ENCODE results near the gene MISP.

MISP gene

DNA sequence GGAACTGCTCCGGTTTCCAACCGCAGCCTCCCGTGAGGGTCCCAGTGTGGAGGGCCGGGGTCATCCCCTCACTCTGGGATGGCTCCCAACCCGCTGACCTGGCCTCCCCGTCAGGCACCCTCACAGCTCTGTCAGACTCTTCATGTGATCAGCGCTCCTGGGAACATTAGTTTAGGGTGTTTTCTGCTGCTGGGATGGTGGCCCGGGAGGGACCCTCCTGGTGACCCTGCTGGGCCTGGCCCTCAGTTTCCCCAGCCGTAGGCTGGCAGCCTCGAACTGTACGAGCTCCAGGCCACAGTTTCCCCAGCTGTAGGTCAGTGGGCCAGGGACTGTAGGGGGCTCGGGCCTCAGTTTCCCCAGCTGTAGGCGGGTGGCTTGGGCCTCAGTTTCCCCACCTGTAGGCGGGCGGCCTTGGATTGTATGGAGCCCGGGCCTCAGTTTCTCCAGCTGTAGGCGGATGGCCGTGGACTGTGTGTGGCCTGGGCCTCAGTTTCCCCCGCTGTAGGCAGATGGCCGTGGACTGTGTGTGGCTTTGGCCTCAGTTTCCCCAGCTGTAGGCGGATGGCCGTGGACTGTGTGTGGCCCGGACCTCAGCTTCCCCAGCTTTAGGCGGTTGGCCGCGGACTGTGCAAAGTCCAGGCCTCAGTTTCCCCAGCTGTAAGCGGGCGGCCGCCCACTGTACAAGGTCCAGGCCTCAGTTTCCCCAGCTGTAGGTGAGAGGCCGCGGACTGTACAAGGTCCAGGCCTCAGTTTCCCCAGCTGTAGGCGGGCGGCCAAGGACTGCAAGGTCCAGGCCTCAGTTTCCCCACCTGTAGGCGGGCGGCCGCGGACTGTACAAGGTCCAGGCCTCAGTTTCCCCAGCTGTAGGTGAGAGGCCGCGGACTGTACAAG lies 45.0 kb downstream of the MISP start:
- Histone ChIP-seq H2BK5ac (ENCODE audit: low read depth, low read length, poor library complexity) (no peak overlapping the region), H3K4me2 (ENCODE audit: low read length) (peak overlapping the region; percentile 87), H3K9me3 (ENCODE audit: insufficient read depth, low read depth, low read length) (no peaks in the 10 kb centered on the region), H3K18ac (ENCODE audit: low read length) (peak overlapping the region; percentile 55), H2BK12ac (ENCODE audit: low read length) (peak overlapping the region; percentile 68), H2AFZ (ENCODE audit: insufficient read depth, low read length, poor library complexity) (peak overlapping the region; percentile 77), H3K14ac (ENCODE audit: low read length) (peak overlapping the region; percentile 86), H3K9ac (ENCODE audit: low read length) (no peak overlapping the region), H2AK5ac (ENCODE audit: low read length) (peak overlapping the region; percentile 46), H3K79me2 (ENCODE audit: control insufficient read depth, insufficient read depth, low read length, poor library complexity) (peaks cover 29% of the 10 kb centered on the region), H3K36me3 (ENCODE audit: control insufficient read depth in 1 of 2, insufficient read depth in 2 of 2, low read length in 2 of 2) (peaks cover 20 to 23% of the 10 kb centered on the region in 2 experiments), H4K8ac (ENCODE audit: low read depth, low read length) (peak overlapping the region; percentile 94), H2BK120ac (ENCODE audit: insufficient read depth, low read length, poor library complexity) (peak overlapping the region; percentile 81), H3K4me3 (ENCODE audit: low read depth, low read length) (no peak overlapping the region), H3K27ac (ENCODE audit: low read depth, low read length) (no peak overlapping the region), H3K4me1 (ENCODE audit: control insufficient read depth in 1 of 2, insufficient read depth in 2 of 2, low read length in 2 of 2) (peaks cover 20 to 23% of the 10 kb centered on the region in 2 experiments), H3K4ac (ENCODE audit: low read depth, low read length) (peak overlapping the region; percentile 86), H3K79me1 (ENCODE audit: low read length) (peaks cover 27% of the 10 kb centered on the region), H4K12ac (ENCODE audit: low read depth, low read length) (peak overlapping the region; percentile 98), H4K91ac (ENCODE audit: low read depth, low read length) (peak overlapping the region; percentile 98), H3K23ac (ENCODE audit: low read length) (no peak overlapping the region), H3K27me3 (ENCODE audit: insufficient read depth, low read length) (no peaks in the 10 kb centered on the region)
- no CpG with 5 or more reads among the region's 39 CpGs for WGBS (ENCODE audit: extremely low coverage, insufficient coverage, insufficient read length)
- DNase-seq: no peak

DNA sequence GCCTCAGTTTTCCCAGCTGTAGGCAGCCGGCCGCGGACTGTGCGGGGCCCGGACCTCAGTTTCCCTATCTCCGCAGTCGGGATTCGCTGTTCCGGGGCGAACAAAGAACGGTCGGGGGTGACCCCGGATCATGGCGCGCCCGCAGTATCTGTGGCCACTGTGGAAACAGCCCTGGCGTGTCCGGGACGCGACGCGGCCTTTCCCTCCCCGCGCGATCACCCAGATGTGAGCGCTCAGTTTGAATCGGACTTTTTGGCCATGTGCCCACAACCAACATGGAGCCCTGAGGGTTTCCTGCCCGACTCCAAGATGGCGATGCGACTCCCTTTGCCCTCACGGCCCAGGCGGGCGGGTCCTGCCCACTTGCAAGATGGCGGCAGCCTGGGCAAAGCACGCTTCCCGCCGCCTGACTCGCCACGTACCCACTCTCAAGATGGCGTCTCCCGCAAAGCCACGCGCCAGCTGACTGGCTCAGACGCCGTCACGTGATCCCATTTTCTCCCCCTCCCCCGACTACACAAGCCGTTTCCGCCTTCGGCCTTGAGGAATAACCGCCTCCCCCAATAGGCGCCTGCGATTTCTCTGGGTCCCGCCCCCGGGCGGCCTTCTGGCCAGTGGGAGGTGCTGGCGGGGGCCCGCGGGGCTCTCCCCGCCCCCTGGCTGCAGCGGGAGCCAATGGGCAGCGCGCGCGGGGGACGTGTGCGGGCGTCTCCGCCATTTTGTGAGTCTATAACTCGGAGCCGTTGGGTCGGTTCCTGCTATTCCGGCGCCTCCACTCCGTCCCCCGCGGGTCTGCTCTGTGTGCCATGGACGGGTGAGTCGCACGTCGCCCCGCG lies 46.0 kb downstream of the MISP start, which contains the start of gene PTBP1:
TSS of gene PTBP1 (plus strand) at position 761 of the 836 bp plus-strand sequence. CDS start at position 807, 46 bp downstream.
- Histone ChIP-seq H3K4me1 (ENCODE audit: control insufficient read depth in 1 of 2, insufficient read depth in 2 of 2, low read length in 2 of 2) (peaks cover 28 to 30% of the 10 kb centered on the region in 2 experiments), H3K14ac (ENCODE audit: low read length) (peak within 1 kb of the TSS; percentile 93), H3K4me3 (ENCODE audit: low read depth, low read length) (peak within 1 kb of the TSS; percentile 98), H3K36me3 (ENCODE audit: control insufficient read depth in 1 of 2, insufficient read depth in 2 of 2, low read length in 2 of 2) (peaks cover 30 to 32% of the 10 kb centered on the region in 2 experiments), H2BK120ac (ENCODE audit: insufficient read depth, low read length, poor library complexity) (peak within 1 kb of the TSS; percentile 81), H3K4me2 (ENCODE audit: low read length) (peak within 1 kb of the TSS; percentile 91), H3K27ac (ENCODE audit: low read depth, low read length) (peak within 1 kb of the TSS; percentile 98), H3K9me3 (ENCODE audit: insufficient read depth, low read depth, low read length) (no peaks in the 10 kb centered on the region), H3K23ac (ENCODE audit: low read length) (no peak within 1 kb of the TSS), H2AFZ (ENCODE audit: insufficient read depth, low read length, poor library complexity) (peak within 1 kb of the TSS; percentile 77), H4K12ac (ENCODE audit: low read depth, low read length) (peak within 1 kb of the TSS; percentile 98), H3K79me2 (ENCODE audit: control insufficient read depth, insufficient read depth, low read length, poor library complexity) (peaks cover 39% of the 10 kb centered on the region), H2BK5ac (ENCODE audit: low read depth, low read length, poor library complexity) (peak within 1 kb of the TSS; percentile 90), H3K18ac (ENCODE audit: low read length) (peak within 1 kb of the TSS; percentile 79), H4K91ac (ENCODE audit: low read depth, low read length) (peak within 1 kb of the TSS; percentile 98), H3K9ac (ENCODE audit: low read length) (peak within 1 kb of the TSS; percentile 98), H3K79me1 (ENCODE audit: low read length) (peaks cover 26% of the 10 kb centered on the region), H3K4ac (ENCODE audit: low read depth, low read length) (peak within 1 kb of the TSS; percentile 100), H4K8ac (ENCODE audit: low read depth, low read length) (peak within 1 kb of the TSS; percentile 94), H2BK12ac (ENCODE audit: low read length) (no peak within 1 kb of the TSS), H3K27me3 (ENCODE audit: insufficient read depth, low read length) (no peaks in the 10 kb centered on the region), H2AK5ac (ENCODE audit: low read length) (peak within 1 kb of the TSS; percentile 86)
- peak; percentile 100 for DNase-seq
- WGBS (ENCODE audit: extremely low coverage, insufficient coverage, insufficient read length): no CpG with 5 or more reads among the region's 83 CpGs

DNA sequence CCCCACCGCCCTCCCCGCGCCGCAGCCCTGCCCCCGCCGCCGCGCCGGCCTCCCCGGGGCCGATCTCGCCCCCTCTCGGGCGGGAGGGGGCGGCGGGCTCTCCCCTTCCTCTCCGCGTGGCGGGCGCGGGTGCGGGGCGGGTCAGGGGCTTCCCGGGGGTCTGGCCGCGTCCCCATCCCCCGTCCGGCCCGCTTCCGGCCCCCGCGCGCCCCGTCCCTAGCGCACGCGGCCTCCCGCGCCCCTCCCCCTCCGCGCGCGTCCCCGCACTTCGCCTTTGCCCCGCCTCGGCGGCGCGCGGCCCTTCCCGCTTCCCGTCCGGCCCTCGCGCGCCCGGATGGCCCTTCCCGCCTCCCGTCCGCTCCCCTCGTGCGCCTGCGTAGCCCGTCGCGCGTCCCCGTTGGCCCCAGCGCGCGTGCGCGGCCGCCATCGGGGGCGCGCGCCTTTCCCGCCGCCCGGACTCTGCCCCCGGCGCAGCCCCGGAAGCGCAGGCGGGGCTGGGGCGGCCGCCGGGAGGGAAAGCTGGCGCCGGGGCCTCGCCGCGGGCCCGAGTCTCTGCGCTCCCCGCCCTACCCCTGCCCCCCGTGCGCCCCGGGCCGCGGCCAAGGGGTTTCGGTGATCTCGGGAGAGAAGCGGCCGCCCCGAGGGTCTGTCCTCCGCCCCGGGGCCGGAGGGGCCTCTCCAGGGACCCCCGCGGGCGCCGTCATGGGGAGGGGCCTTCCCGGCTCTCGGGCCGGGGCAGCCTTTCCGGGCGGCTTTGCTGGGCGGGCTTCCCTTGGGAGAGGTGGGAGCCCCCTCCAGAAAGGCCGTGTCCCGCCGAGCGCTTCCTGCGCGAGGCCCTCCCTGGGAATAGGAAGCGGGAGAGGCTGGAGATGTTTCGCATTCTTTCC lies 46.9 kb downstream of the MISP start:
- peak overlapping the region; percentile 91 for H3K4me2 ChIP-seq (ENCODE audit: low read length)
- peak overlapping the region; percentile 98 for H3K9ac ChIP-seq (ENCODE audit: low read length)
- H3K4me3 ChIP-seq (ENCODE audit: low read depth, low read length): peak overlapping the region; percentile 98
- no peak overlapping the region for H2BK12ac ChIP-seq (ENCODE audit: low read length)
- peaks cover 37 to 41% of the 10 kb centered on the region in 2 experiments for H3K36me3 ChIP-seq (ENCODE audit: control insufficient read depth in 1 of 2, insufficient read depth in 2 of 2, low read length in 2 of 2)
- peaks cover 28 to 30% of the 10 kb centered on the region in 2 experiments for H3K4me1 ChIP-seq (ENCODE audit: control insufficient read depth in 1 of 2, insufficient read depth in 2 of 2, low read length in 2 of 2)
- no CpG with 5 or more reads among the region's 129 CpGs for WGBS (ENCODE audit: extremely low coverage, insufficient coverage, insufficient read length)
- peak overlapping the region; percentile 90 for H2BK5ac ChIP-seq (ENCODE audit: low read depth, low read length, poor library complexity)
- H2AFZ ChIP-seq (ENCODE audit: insufficient read depth, low read length, poor library complexity): no peak overlapping the region
- H3K79me2 ChIP-seq (ENCODE audit: control insufficient read depth, insufficient read depth, low read length, poor library complexity): peaks cover 48% of the 10 kb centered on the region
- H3K9me3 ChIP-seq (ENCODE audit: insufficient read depth, low read depth, low read length): no peaks in the 10 kb centered on the region
- H3K27ac ChIP-seq (ENCODE audit: low read depth, low read length): peak overlapping the region; percentile 98
- H4K8ac ChIP-seq (ENCODE audit: low read depth, low read length): peak overlapping the region; percentile 51
- peaks cover 23% of the 10 kb centered on the region for H3K79me1 ChIP-seq (ENCODE audit: low read length)
- peak overlapping the region; percentile 69 for H2BK120ac ChIP-seq (ENCODE audit: insufficient read depth, low read length, poor library complexity)
- DNase-seq: peak; percentile 73 to 92
- H2AK5ac ChIP-seq (ENCODE audit: low read length): peak overlapping the region; percentile 86
- H3K14ac ChIP-seq (ENCODE audit: low read length): peak overlapping the region; percentile 93
- H4K91ac ChIP-seq (ENCODE audit: low read depth, low read length): peak overlapping the region; percentile 94
- peak overlapping the region; percentile 100 for H3K4ac ChIP-seq (ENCODE audit: low read depth, low read length)
- peak overlapping the region; percentile 79 for H3K18ac ChIP-seq (ENCODE audit: low read length)
- H3K23ac ChIP-seq (ENCODE audit: low read length): no peak overlapping the region
- no peak overlapping the region for H4K12ac ChIP-seq (ENCODE audit: low read depth, low read length)
- H3K27me3 ChIP-seq (ENCODE audit: insufficient read depth, low read length): no peaks in the 10 kb centered on the region

All from trophoblast cell (in vitro differentiated cells and primary cell).